GM12891 (cell line): ENCODE results near the gene PTP4A1.

Experiments
- PAX5 ChIP-seq: IDR thresholded peaks from 2 replicates; pipeline ENCODE4 v1.6.1; 2011; ENCODE audit warnings: low read length, moderate library complexity, mild to moderate bottlenecking; ENCODE audit not compliant: insufficient read depth, severe bottlenecking
- POLR2A ChIP-seq: IDR thresholded peaks from 2 replicates; pipeline ENCODE4 v1.6.1; 2011; ENCODE audit warnings: low read depth, low read length, control low read depth
- POLR2AphosphoS5 ChIP-seq: IDR thresholded peaks from 2 replicates; pipeline ENCODE4 v1.6.1; 2011; ENCODE audit warnings: low read depth, low read length, control low read depth
- SPI1 ChIP-seq: IDR thresholded peaks from 2 replicates; pipeline ENCODE4 v1.6.1; 2011; ENCODE audit warnings: low read depth, low read length, control low read depth
- TAF1 ChIP-seq: IDR thresholded peaks from 2 replicates; pipeline ENCODE4 v1.6.1; 2011; ENCODE audit warnings: low read depth, low read length, control low read depth

GRCh38 chr6:63589952-63590411, 17.7 kb downstream of the PTP4A1 start:
- TF ChIP-seq POLR2A (no peak), POLR2AphosphoS5 (no peak), TAF1 (no peak), PAX5 (no peak), SPI1 (no peak)
